Measurements from ENCODE around the gene METTL4. TPM values are rescaled to one million over a fixed set of nuclear protein-coding genes. Genes with fewer than 3 reads are reported as not detected.

Gene METTL4
- total RNA-seq, 3 donors from 2014 or later (not counting 1 experiment from before 2014, with no cell fraction given): 9.1 to 11.3 (median 10.6) TPM

DNA sequence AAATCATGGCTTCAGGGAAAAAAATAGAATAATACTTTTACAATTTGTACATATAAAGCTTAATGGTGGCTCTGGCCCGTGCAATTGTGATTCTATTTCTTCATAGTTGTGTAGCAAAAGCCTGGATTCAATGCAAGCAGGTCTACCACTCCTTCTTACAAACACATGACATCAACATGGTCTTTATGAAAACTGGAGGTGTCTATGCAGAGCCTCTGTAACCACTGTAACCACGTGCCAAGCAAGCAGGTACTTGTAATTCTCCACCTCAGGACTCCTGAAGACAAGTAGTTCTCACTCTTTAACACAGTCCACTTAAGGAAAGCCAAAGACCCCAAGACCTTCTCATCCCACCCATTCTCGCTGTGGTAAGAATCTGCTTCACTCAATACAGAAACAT lies 62.6 kb downstream of the METTL4 start:
- no peak for ATAC-seq
- no peak overlapping the region for H3K27ac Mint-ChIP-seq
- intact Hi-C loops (cut with micrococcal nuclease): no loop called here
- H3K36me3 Mint-ChIP-seq: no peaks in the 10 kb centered on the region
- H3K27me3 ChIP-seq (ENCODE audit: control insufficient read depth, insufficient read depth, low read length): no peaks in the 10 kb centered on the region
- H3K4me3 Mint-ChIP-seq: no peak overlapping the region
- TF ChIP-seq, protein P1, sequence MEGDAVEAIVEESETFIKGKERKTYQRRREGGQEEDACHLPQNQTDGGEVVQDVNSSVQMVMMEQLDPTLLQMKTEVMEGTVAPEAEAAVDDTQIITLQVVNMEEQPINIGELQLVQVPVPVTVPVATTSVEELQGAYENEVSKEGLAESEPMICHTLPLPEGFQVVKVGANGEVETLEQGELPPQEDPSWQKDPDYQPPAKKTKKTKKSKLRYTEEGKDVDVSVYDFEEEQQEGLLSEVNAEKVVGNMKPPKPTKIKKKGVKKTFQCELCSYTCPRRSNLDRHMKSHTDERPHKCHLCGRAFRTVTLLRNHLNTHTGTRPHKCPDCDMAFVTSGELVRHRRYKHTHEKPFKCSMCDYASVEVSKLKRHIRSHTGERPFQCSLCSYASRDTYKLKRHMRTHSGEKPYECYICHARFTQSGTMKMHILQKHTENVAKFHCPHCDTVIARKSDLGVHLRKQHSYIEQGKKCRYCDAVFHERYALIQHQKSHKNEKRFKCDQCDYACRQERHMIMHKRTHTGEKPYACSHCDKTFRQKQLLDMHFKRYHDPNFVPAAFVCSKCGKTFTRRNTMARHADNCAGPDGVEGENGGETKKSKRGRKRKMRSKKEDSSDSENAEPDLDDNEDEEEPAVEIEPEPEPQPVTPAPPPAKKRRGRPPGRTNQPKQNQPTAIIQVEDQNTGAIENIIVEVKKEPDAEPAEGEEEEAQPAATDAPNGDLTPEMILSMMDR (IDR thresholded peaks at IDR 0.05): no peak
- H3K36me3 ChIP-seq (ENCODE audit: control insufficient read depth, insufficient read depth, low read length): no peaks in the 10 kb centered on the region
- no peaks in the 10 kb centered on the region for H3K4me1 Mint-ChIP-seq
- no peaks in the 10 kb centered on the region for H3K9me3 ChIP-seq (ENCODE audit: control insufficient read depth, insufficient read depth, low read length)
- no peak overlapping the region for H3K4me3 ChIP-seq (ENCODE audit: low read length)
- H3K27me3 Mint-ChIP-seq (ENCODE audit: low read depth in 2 of 2): peaks cover 0 to 3% of the 10 kb centered on the region in 2 donors
- no peak for DNase-seq
- no peak overlapping the region for H3K27ac ChIP-seq (ENCODE audit: low read length)
- WGBS (ENCODE audit: insufficient coverage): 69% methylated on average over 3 of the region's 3 CpGs
- H3K9me3 Mint-ChIP-seq: no peaks in the 10 kb centered on the region
- H3K4me1 ChIP-seq (ENCODE audit: control insufficient read depth, insufficient read depth, low read length): no peaks in the 10 kb centered on the region

DNA sequence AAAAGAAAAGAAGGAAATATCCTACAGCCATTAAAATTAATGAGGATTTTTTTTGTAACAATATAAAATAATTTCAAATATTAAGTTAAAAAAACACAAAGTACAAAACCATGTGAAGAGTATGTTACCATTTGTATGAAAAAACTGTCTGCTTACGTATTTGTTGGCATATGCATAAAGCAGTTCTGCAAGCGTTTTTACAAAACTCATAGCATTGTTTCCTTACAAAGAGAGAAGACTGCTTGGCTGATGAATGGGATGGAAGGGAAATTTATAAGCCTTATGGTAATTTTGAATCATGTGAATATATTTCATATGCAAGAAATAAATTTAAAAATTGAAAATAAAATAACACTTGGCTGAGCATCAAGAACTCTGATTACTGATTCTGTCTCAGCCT lies 63.1 kb downstream of the METTL4 start:
- 86% methylated on average over 2 of the region's 2 CpGs for WGBS (ENCODE audit: insufficient coverage)
- intact Hi-C loops (cut with micrococcal nuclease): no loop called here

DNA sequence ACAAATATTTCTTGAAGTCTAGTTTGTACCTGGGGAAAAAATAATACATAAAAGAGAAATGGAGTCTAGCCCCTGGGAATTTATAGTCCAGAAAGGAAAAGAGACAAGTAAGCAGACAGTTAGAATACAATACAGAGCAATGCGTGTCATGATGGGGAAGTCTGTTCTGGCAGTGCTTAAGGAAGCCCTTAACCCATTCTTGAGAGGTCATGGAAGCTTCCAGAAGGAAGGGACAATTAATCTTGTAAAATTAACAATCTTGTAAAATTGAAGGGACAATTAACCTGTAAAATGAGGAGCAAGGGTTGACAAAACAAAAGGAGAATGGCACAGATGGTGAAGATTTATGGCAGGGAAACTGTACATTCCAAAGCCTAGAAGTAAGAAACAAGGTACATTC lies 66.7 kb downstream of the METTL4 start:
- no peaks in the 10 kb centered on the region for H3K27me3 ChIP-seq (ENCODE audit: control insufficient read depth, insufficient read depth, low read length)
- 70% methylated on average over 1 of the region's 1 CpG for WGBS (ENCODE audit: insufficient coverage)
- no peaks in the 10 kb centered on the region for H3K9me3 ChIP-seq (ENCODE audit: control insufficient read depth, insufficient read depth, low read length)
- intact Hi-C loops (cut with micrococcal nuclease): no loop called here
- H3K4me1 ChIP-seq (ENCODE audit: control insufficient read depth, insufficient read depth, low read length): no peaks in the 10 kb centered on the region
- H3K36me3 Mint-ChIP-seq: no peaks in the 10 kb centered on the region
- peaks cover 0 to 3% of the 10 kb centered on the region in 2 donors for H3K27me3 Mint-ChIP-seq (ENCODE audit: low read depth in 2 of 2)
- no peak overlapping the region for H3K27ac ChIP-seq (ENCODE audit: low read length)
- no peaks in the 10 kb centered on the region for H3K36me3 ChIP-seq (ENCODE audit: control insufficient read depth, insufficient read depth, low read length)
- H3K9me3 Mint-ChIP-seq: no peaks in the 10 kb centered on the region
- H3K4me3 ChIP-seq (ENCODE audit: low read length): no peak overlapping the region
- ATAC-seq (no peak), DNase-seq (no peak)
- TF ChIP-seq, protein P1 (IDR thresholded peaks at IDR 0.05): no peak
- H3K27ac Mint-ChIP-seq: no peak overlapping the region
- H3K4me1 Mint-ChIP-seq: no peaks in the 10 kb centered on the region
- no peak overlapping the region for H3K4me3 Mint-ChIP-seq

More for the DNA sequence above, 63.1 kb downstream of the METTL4 start:
- Mint-ChIP-seq H3K9me3 (no peaks in the 10 kb centered on the region), H3K27ac (no peak overlapping the region), H3K27me3 (ENCODE audit: low read depth in 2 of 2) (peaks cover 0 to 3% of the 10 kb centered on the region in 2 donors), H3K4me1 (no peaks in the 10 kb centered on the region), H3K36me3 (no peaks in the 10 kb centered on the region), H3K4me3 (no peak overlapping the region)
- TF ChIP-seq, protein P1 (IDR thresholded peaks at IDR 0.05): no peak
- H3K27me3 ChIP-seq (ENCODE audit: control insufficient read depth, insufficient read depth, low read length): no peaks in the 10 kb centered on the region
- H3K9me3 ChIP-seq (ENCODE audit: control insufficient read depth, insufficient read depth, low read length): no peaks in the 10 kb centered on the region
- H3K4me3 ChIP-seq (ENCODE audit: low read length): no peak overlapping the region
- no peaks in the 10 kb centered on the region for H3K4me1 ChIP-seq (ENCODE audit: control insufficient read depth, insufficient read depth, low read length)
- no peak for DNase-seq
- no peak overlapping the region for H3K27ac ChIP-seq (ENCODE audit: low read length)
- no peaks in the 10 kb centered on the region for H3K36me3 ChIP-seq (ENCODE audit: control insufficient read depth, insufficient read depth, low read length)
- no peak for ATAC-seq

DNA sequence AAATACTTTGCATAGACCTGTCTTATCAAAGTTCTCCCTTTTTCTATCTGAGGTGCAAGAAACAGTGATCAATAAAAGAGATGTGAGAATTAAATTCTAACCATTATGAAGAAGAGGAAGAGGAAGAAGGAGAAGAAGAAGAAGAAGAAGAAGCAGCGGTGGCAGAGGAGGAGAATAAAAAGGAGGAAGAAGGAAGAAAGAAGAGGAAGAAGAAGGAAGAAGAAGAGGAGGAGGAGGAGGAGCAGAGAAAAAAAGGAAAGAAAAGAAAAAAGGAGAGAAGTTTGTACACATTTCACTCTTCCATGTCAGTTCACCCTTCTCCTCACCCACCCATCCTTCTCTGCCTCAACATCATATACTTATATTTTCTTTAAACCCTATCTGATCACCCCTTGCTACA lies 68.4 kb downstream of the METTL4 start:
- 71% methylated on average over 1 of the region's 1 CpG for WGBS (ENCODE audit: insufficient coverage)

More for the DNA sequence above, 68.4 kb downstream of the METTL4 start:
- intact Hi-C loops (cut with micrococcal nuclease): no loop called here
- H3K4me3 Mint-ChIP-seq: no peak overlapping the region
- DNase-seq (no peak), ATAC-seq (no peak)
- H3K9me3 Mint-ChIP-seq: no peaks in the 10 kb centered on the region
- Histone ChIP-seq H3K9me3 (ENCODE audit: control insufficient read depth, insufficient read depth, low read length) (no peaks in the 10 kb centered on the region), H3K4me3 (ENCODE audit: low read length) (no peak overlapping the region), H3K4me1 (ENCODE audit: control insufficient read depth, insufficient read depth, low read length) (no peaks in the 10 kb centered on the region), H3K27ac (ENCODE audit: low read length) (no peak overlapping the region), H3K27me3 (ENCODE audit: control insufficient read depth, insufficient read depth, low read length) (no peaks in the 10 kb centered on the region), H3K36me3 (ENCODE audit: control insufficient read depth, insufficient read depth, low read length) (no peaks in the 10 kb centered on the region)
- no peaks in the 10 kb centered on the region for H3K36me3 Mint-ChIP-seq
- H3K27me3 Mint-ChIP-seq (ENCODE audit: low read depth in 2 of 2): peaks cover 0 to 3% of the 10 kb centered on the region in 2 donors
- TF ChIP-seq, protein P1 (IDR thresholded peaks at IDR 0.05): no peak
- H3K27ac Mint-ChIP-seq: no peak overlapping the region
- no peaks in the 10 kb centered on the region for H3K4me1 Mint-ChIP-seq

Measured in natural killer cell (primary cell).